Endothelial cell of umbilical vein (primary cell): ENCODE data around the gene SH3PXD2A. TPM values are rescaled to one million over a fixed set of nuclear protein-coding genes. Genes with fewer than 3 reads are reported as not detected.

Experiments used
- BruUV-seq: library from RNA; stranded (reverse); fragments of 400-500 nt; replicated peaks from 2 replicates; lab custom pipeline; 2021; lab: Mats Ljungman, UMichigan
- CTCF ChIA-PET: fragments of 300-600, 350-600 bp; sonication (Branson Sonifier 250); formaldehyde crosslinking; loops from one replicate; lab custom pipeline; 2021; ENCODE audit warnings: antibody characterized with exemption, inconsistent platforms; lab: Charles Lee
- POLR2A ChIA-PET: fragments of 300-600, 350-600 bp; sonication (Branson Sonifier 250); formaldehyde crosslinking; loops from one replicate; lab custom pipeline; 2021; ENCODE audit warnings: antibody characterized with exemption, inconsistent platforms; lab: Charles Lee
- DNase-seq: peaks from one replicate; pipeline ENCODE4 v3.0.0-alpha.2; 2011; ENCODE audit warnings: low read depth, low spot score
- FAIRE-seq: peaks from 2 replicates; lab custom pipeline; 2011; peaks lifted over from hg19 to GRCh38; lab: Jason Lieb, UNC
- H2AFZ ChIP-seq: 2 replicates; pipeline ENCODE4 v1.6.0; 2012; ENCODE audit warnings: low read depth, low read length, control low read depth, inconsistent platforms
- H3K27ac ChIP-seq: 2 replicates; pipeline ENCODE4 v1.5.1; 2011; ENCODE audit warnings: low read depth, mild to moderate bottlenecking, control low read depth, low read length, moderate library complexity; ENCODE audit not compliant: insufficient read depth
- H3K27me3 ChIP-seq, 2 experiments: 2 replicates each; pipeline versions ENCODE4 v1.6.0 to v1.6.1; 2011; ENCODE audit warnings: low read length in 2 of 2, mixed read lengths in 1 of 2; ENCODE audit not compliant: control insufficient read depth in 2 of 2, insufficient read depth in 2 of 2
- H3K36me3 ChIP-seq, 2 experiments: 2 replicates in 1 of 2; 3 replicates in 1 of 2; pipeline ENCODE4 v1.5.1; 2011; ENCODE audit warnings: low read length in 2 of 2, mild to moderate bottlenecking in 1 of 2, moderate library complexity in 1 of 2; ENCODE audit not compliant: control insufficient read depth in 2 of 2, insufficient read depth in 2 of 2; ENCODE audit errors: extremely low read depth in 1 of 2
- H3K4me1 ChIP-seq: 3 replicates; pipeline ENCODE4 v1.5.1; 2011; ENCODE audit warnings: mild to moderate bottlenecking, low read length; ENCODE audit not compliant: control insufficient read depth, insufficient read depth; ENCODE audit errors: extremely low read depth
- H3K4me2 ChIP-seq: 2 replicates; pipeline ENCODE4 v1.6.1; 2011; ENCODE audit warnings: low read length, control low read depth, mixed read lengths; ENCODE audit not compliant: insufficient read depth
- H3K4me3 ChIP-seq, 3 experiments: fragments of 200-600 bp in 1 of 3; sonication (generic), shearing (Covaris generic) in 1 of 3; replicated peaks in 1 of 3; 2 replicates each; pipeline ENCODE4 v1.5.1; 2011 to 2016; ENCODE audit warnings: control low read depth in 3 of 3, low read length in 3 of 3, mild to moderate bottlenecking in 2 of 3, inconsistent platforms in 1 of 3, low read depth in 1 of 3, moderate library complexity in 1 of 3; ENCODE audit not compliant: insufficient read depth in 1 of 3
- H3K79me2 ChIP-seq: 2 replicates; pipeline ENCODE4 v1.6.0; 2012; ENCODE audit warnings: low read length, inconsistent platforms; ENCODE audit not compliant: control insufficient read depth, insufficient read depth
- H3K9ac ChIP-seq: replicated peaks from 2 replicates; pipeline ENCODE3; 2011; ENCODE audit warnings: low read length, control low read depth; ENCODE audit not compliant: insufficient read depth; ENCODE audit errors: extremely low read depth
- H3K9me1 ChIP-seq: replicated peaks from 3 replicates; pipeline ENCODE4 v1.6.0; 2011; ENCODE audit warnings: mild to moderate bottlenecking, low read length; ENCODE audit not compliant: control insufficient read depth, insufficient read depth; ENCODE audit errors: extremely low read depth
- H3K9me3 ChIP-seq: replicated peaks from 2 replicates; pipeline ENCODE4 v1.5.1; 2012; ENCODE audit warnings: low read length, inconsistent platforms; ENCODE audit not compliant: control insufficient read depth, insufficient read depth
- H4K20me1 ChIP-seq: replicated peaks from 2 replicates; pipeline ENCODE3; 2011; ENCODE audit warnings: mild to moderate bottlenecking, low read length; ENCODE audit not compliant: control insufficient read depth, insufficient read depth; ENCODE audit errors: extremely low read depth
- EZH2 ChIP-seq: IDR thresholded peaks from 2 replicates; pipeline ENCODE4 v1.6.1; 2012; ENCODE audit warnings: borderline replicate concordance, low read depth, mild to moderate bottlenecking, moderate library complexity, low read length, inconsistent platforms; ENCODE audit not compliant: severe bottlenecking
- FOS ChIP-seq: IDR thresholded peaks from 2 replicates; pipeline ENCODE4 v1.6.1; 2011; ENCODE audit warnings: mild to moderate bottlenecking, low read length, moderate library complexity, borderline replicate concordance; ENCODE audit not compliant: insufficient read depth
- GATA2 ChIP-seq: IDR thresholded peaks from 2 replicates; pipeline ENCODE4 v1.7.0; 2011; ENCODE audit warnings: low read depth, mild to moderate bottlenecking, moderate library complexity, mixed read lengths, low read length; ENCODE audit not compliant: insufficient read length, insufficient read depth
- JUN ChIP-seq: IDR thresholded peaks from 2 replicates; pipeline ENCODE4 v1.6.1; 2011; ENCODE audit warnings: borderline replicate concordance, low read depth; ENCODE audit not compliant: insufficient read length, insufficient read depth
- MYC ChIP-seq: IDR thresholded peaks from one replicate; pipeline ENCODE4 v1.6.1; 2011; ENCODE audit warnings: mild to moderate bottlenecking, low read depth, low read length
- POLR2A ChIP-seq: IDR thresholded peaks from 2 replicates; pipeline ENCODE4 v1.6.1; 2012; ENCODE audit warnings: low read depth, mild to moderate bottlenecking, control low read depth, low read length
- POLR2AphosphoS5 ChIP-seq: IDR thresholded peaks from 2 replicates; pipeline ENCODE4 v1.6.1; 2012; ENCODE audit warnings: low read depth, mild to moderate bottlenecking, control low read depth, low read length, moderate library complexity; ENCODE audit not compliant: insufficient read depth
- dilution Hi-C: fragments of 300-500 bp; cut with MboI; formaldehyde crosslinking; loops from one replicate; pipeline ENCODE4 v1.15.0; 2019; ENCODE audit warnings: low sequenced_read_pairs; ENCODE audit not compliant: extremely low pct_ligation_motif_present
- intact Hi-C: fragments of 100-400 bp; cut with micrococcal nuclease; formaldehyde crosslinking; loops from one replicate; pipeline ENCODE4 v1.10.0; 2022
- polyA plus RNA-seq, 4 experiments: library from polyadenylated mRNA; depleted of rRNA in 3 of 4; stranded (reverse) in 3 of 4; unstranded in 1 of 4; fragments of >200 nt; gene quantifications; 2 replicates each; pipeline versions ENCODE4 v1.2.1 to v1.2.3, GENCODE V29; 2011 to 2012; ENCODE audit warnings: missing spikeins in 1 of 4
- total RNA-seq: library from RNA; stranded (reverse); gene quantifications from 2 replicates; pipeline ENCODE4 v1.2.3, GENCODE V29; 2021
- TF ChIP-seq, protein P1 (sequence below), 2 donors: IDR thresholded peaks; 1 replicate in 1 of 2; 2 replicates in 1 of 2; pipeline ENCODE4 v1.5.1; 2011; ENCODE audit warnings: low read length in 2 of 2, mild to moderate bottlenecking in 2 of 2, moderate library complexity in 2 of 2, control low read depth in 1 of 2, inconsistent platforms in 1 of 2, low read depth in 1 of 2; ENCODE audit not compliant: insufficient read depth in 1 of 2; ENCODE audit errors: extremely low read depth in 1 of 2
- TF ChIP-seq, protein P2 (sequence below): IDR thresholded peaks from 2 replicates; pipeline ENCODE4 v1.6.1; 2011; ENCODE audit not compliant: insufficient read depth, insufficient read length

Gene SH3PXD2A
- total and polyA plus RNA-seq, 2 donors (not counting 3 experiments of a cell fraction or from before 2014, with no cell fraction given) = 1.4 to 5.1 TPM

DNA sequence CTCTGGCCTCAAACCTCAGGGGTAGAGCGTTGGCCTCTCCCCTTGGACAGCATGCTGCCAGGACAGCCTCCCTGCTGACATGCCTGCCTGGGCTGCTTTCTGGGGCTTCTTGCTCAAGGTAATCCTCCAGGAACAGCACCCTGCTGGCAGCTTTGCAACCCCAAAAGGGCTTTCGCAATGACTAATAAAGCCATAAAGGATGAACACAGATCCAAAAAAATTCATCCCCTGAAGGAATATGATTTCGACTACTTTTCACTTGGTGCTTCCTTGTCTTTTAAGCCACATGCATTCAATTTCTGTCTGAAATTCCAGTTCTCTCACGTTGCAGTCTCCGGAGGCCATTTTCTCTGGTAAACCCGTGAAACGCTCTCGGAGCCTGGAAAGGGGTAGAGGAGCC is 15.1 kb upstream of the SH3PXD2A start:
- peaks cover 0 to 4% of the 10 kb centered on the region in 2 experiments for H3K27me3 ChIP-seq
- H3K4me2 ChIP-seq = no peak overlapping the region
- no peak overlapping the region for H2AFZ ChIP-seq
- no peaks in the 10 kb centered on the region for H4K20me1 ChIP-seq
- H3K9me3 ChIP-seq = no peaks in the 10 kb centered on the region
- H3K36me3 ChIP-seq = no peaks in the 10 kb centered on the region
- no peaks in the 10 kb centered on the region for H3K4me1 ChIP-seq
- no peak overlapping the region for H3K9ac ChIP-seq
- no TSS peak for BruUV-seq
- FAIRE-seq (no peak), DNase-seq (no peak)
- POLR2A ChIA-PET = no interaction called here
- H3K79me2 ChIP-seq = no peaks in the 10 kb centered on the region
- intact Hi-C loops = no loop called here
- H3K9me1 ChIP-seq = no peaks in the 10 kb centered on the region
- CTCF ChIA-PET = interaction anchor here (1.5 kb wide), 1 partner anchor 158 kb away, joined by 6 read pairs; no protein-coding TSS in a partner anchor
- no peak overlapping the region for H3K27ac ChIP-seq
- no peak for TF ChIP-seq MYC
- no peak for TF ChIP-seq FOS
- TF ChIP-seq, protein P1, sequence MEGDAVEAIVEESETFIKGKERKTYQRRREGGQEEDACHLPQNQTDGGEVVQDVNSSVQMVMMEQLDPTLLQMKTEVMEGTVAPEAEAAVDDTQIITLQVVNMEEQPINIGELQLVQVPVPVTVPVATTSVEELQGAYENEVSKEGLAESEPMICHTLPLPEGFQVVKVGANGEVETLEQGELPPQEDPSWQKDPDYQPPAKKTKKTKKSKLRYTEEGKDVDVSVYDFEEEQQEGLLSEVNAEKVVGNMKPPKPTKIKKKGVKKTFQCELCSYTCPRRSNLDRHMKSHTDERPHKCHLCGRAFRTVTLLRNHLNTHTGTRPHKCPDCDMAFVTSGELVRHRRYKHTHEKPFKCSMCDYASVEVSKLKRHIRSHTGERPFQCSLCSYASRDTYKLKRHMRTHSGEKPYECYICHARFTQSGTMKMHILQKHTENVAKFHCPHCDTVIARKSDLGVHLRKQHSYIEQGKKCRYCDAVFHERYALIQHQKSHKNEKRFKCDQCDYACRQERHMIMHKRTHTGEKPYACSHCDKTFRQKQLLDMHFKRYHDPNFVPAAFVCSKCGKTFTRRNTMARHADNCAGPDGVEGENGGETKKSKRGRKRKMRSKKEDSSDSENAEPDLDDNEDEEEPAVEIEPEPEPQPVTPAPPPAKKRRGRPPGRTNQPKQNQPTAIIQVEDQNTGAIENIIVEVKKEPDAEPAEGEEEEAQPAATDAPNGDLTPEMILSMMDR (IDR thresholded peaks at IDR 0.05; ENCODE audit: extremely low read depth in 1 of 2, insufficient read depth in 1 of 2, low read depth in 1 of 2, low read length in 2 of 2) = no peak
- TF ChIP-seq GATA2 = no peak
- TF ChIP-seq, protein P2, sequence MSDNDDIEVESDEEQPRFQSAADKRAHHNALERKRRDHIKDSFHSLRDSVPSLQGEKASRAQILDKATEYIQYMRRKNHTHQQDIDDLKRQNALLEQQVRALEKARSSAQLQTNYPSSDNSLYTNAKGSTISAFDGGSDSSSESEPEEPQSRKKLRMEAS = no peak
- no peak for TF ChIP-seq POLR2A
- TF ChIP-seq POLR2AphosphoS5 = no peak
- TF ChIP-seq JUN = no peak
- TF ChIP-seq EZH2 = no peak
- dilution Hi-C loops = loop anchor here (25.0 kb wide), 1 partner anchor 158 kb away; no protein-coding TSS in a partner anchor
- no peak overlapping the region for H3K4me3 ChIP-seq
